Renal pelvis (tissue), 12 donors: ENCODE data around the gene DAP3. TPM values are rescaled to one million over a fixed set of nuclear protein-coding genes. Genes with fewer than 3 reads are reported as not detected.
"Not testable (repeated sequence)": the region's sequence is repeated elsewhere in the genome, so short reads cannot be mapped to it uniquely, and the experiment has no call there.

Experiments
- DNase-seq: peaks from one replicate; pipeline ENCODE4 v3.0.0-alpha.2; 2013
- long read RNA-seq, 16 experiments: transcript quantifications; one replicate each; lab custom pipeline, GENCODE V29; 2026
- polyA plus RNA-seq, 3 donors: library from polyadenylated mRNA; unstranded; fragments of 120-200 nt; gene quantifications; one replicate each; pipeline ENCODE4 v1.2.1, GENCODE V29; 2013; ENCODE audit not compliant: insufficient read length in 3 of 3

Gene DAP3
- polyA plus RNA-seq, result 100 to 1,000 TPM; 109 to 139 (median 119) TPM
- long read RNA-seq, donor 1, transcript DAP3-201 (13 exons, 1,649 nt), result minor isoform, 5 of 52 reads
- long read RNA-seq, donor 1, transcript DAP3-202 (13 exons, 2,089 nt), result minor isoform, 10 of 52 reads
- long read RNA-seq, donor 1, transcript DAP3-216 (2 exons, 679 nt), result major isoform, 19 of 52 reads
- long read RNA-seq, donor 1, partial matches to known transcripts, result 13 of 52 reads
- long read RNA-seq, donor 1, other reads (novel, unspliced or antisense), result 0 of 52 reads
- long read RNA-seq, donor 2, transcript DAP3-202 (13 exons, 2,089 nt), result minor isoform, 26 of 93 reads
- long read RNA-seq, donor 2, transcript DAP3-201 (13 exons, 1,649 nt), result minor isoform, 9 of 93 reads
- long read RNA-seq, donor 2, transcript DAP3-216 (2 exons, 679 nt), result major isoform, 38 of 93 reads
- long read RNA-seq, donor 2, transcript DAP3-209 (4 exons, 729 nt), result minor isoform, 5 of 93 reads
- long read RNA-seq, donor 2, partial matches to known transcripts, result 15 of 93 reads
- long read RNA-seq, donor 2, other reads (novel, unspliced or antisense), result 0 of 93 reads
- long read RNA-seq, donor 3, transcript DAP3-202 (13 exons, 2,089 nt), result minor isoform, 9 of 60 reads
- long read RNA-seq, donor 3, transcript DAP3-216 (2 exons, 679 nt), result major isoform, 24 of 60 reads
- long read RNA-seq, donor 3, partial matches to known transcripts, result 22 of 60 reads
- long read RNA-seq, donor 3, other reads (novel, unspliced or antisense), result 0 of 60 reads
- long read RNA-seq, donor 4, transcript DAP3-216 (2 exons, 679 nt), result major isoform, 40 of 183 reads
- long read RNA-seq, donor 4, transcript DAP3-201 (13 exons, 1,649 nt), result minor isoform, 10 of 183 reads
- long read RNA-seq, donor 4, transcript DAP3-202 (13 exons, 2,089 nt), result minor isoform, 17 of 183 reads
- long read RNA-seq, donor 4, partial matches to known transcripts, result 107 of 183 reads
- long read RNA-seq, donor 4, other reads (novel, unspliced or antisense), result 0 of 183 reads
- long read RNA-seq, donor 5, transcript DAP3-216 (2 exons, 679 nt), result minor isoform, 8 of 21 reads
- long read RNA-seq, donor 5, transcript DAP3-202 (13 exons, 2,089 nt), result major isoform, 11 of 21 reads
- long read RNA-seq, donor 5, partial matches to known transcripts, result 0 of 21 reads
- long read RNA-seq, donor 5, other reads (novel, unspliced or antisense), result 0 of 21 reads
- long read RNA-seq, donor 6, transcript DAP3-216 (2 exons, 679 nt), result major isoform, 23 of 44 reads
- long read RNA-seq, donor 6, transcript DAP3-202 (13 exons, 2,089 nt), result minor isoform, 11 of 44 reads
- long read RNA-seq, donor 6, partial matches to known transcripts, result 0 of 44 reads
- long read RNA-seq, donor 6, other reads (novel, unspliced or antisense), result 0 of 44 reads
- long read RNA-seq, donor 7, transcript DAP3-216 (2 exons, 679 nt), result minor isoform, 7 of 43 reads
- long read RNA-seq, donor 7, transcript DAP3-202 (13 exons, 2,089 nt), result major isoform, 10 of 43 reads
- long read RNA-seq, donor 7, partial matches to known transcripts, result 20 of 43 reads
- long read RNA-seq, donor 7, other reads (novel, unspliced or antisense), result 0 of 43 reads
- long read RNA-seq, donor 8, transcript DAP3-202 (13 exons, 2,089 nt), result major isoform, 8 of 37 reads
- long read RNA-seq, donor 8, transcript DAP3-216 (2 exons, 679 nt), result minor isoform, 6 of 37 reads
- long read RNA-seq, donor 8, partial matches to known transcripts, result 21 of 37 reads
- long read RNA-seq, donor 8, other reads (novel, unspliced or antisense), result 0 of 37 reads
- long read RNA-seq, donor 9, transcript DAP3-202 (13 exons, 2,089 nt), result minor isoform, 21 of 122 reads
- long read RNA-seq, donor 9, transcript DAP3-201 (13 exons, 1,649 nt), result minor isoform, 8 of 122 reads
- long read RNA-seq, donor 9, transcript DAP3-216 (2 exons, 679 nt), result major isoform, 32 of 122 reads
- long read RNA-seq, donor 9, partial matches to known transcripts, result 44 of 122 reads
- long read RNA-seq, donor 9, other reads (novel, unspliced or antisense), result 8 of 122 reads
- long read RNA-seq, donor 10, transcript DAP3-216 (2 exons, 679 nt), result major isoform, 24 of 41 reads
- long read RNA-seq, donor 10, transcript DAP3-202 (13 exons, 2,089 nt), result minor isoform, 13 of 41 reads
- long read RNA-seq, donor 10, partial matches to known transcripts, result 0 of 41 reads
- long read RNA-seq, donor 10, other reads (novel, unspliced or antisense), result 0 of 41 reads
- long read RNA-seq, donor 11, transcript DAP3-201 (13 exons, 1,649 nt), result minor isoform, 5 of 87 reads
- long read RNA-seq, donor 11, transcript DAP3-216 (2 exons, 679 nt), result minor isoform, 9 of 87 reads
- long read RNA-seq, donor 11, transcript DAP3-202 (13 exons, 2,089 nt), result major isoform, 12 of 87 reads
- long read RNA-seq, donor 11, partial matches to known transcripts, result 57 of 87 reads
- long read RNA-seq, donor 11, other reads (novel, unspliced or antisense), result 0 of 87 reads
- long read RNA-seq, donor 12, transcript DAP3-202 (13 exons, 2,089 nt), result minor isoform, 16 of 107 reads
- long read RNA-seq, donor 12, transcript DAP3-201 (13 exons, 1,649 nt), result minor isoform, 10 of 107 reads
- long read RNA-seq, donor 12, transcript DAP3-216 (2 exons, 679 nt), result major isoform, 33 of 107 reads
- long read RNA-seq, donor 12, partial matches to known transcripts, result 43 of 107 reads
- long read RNA-seq, donor 12, other reads (novel, unspliced or antisense), result 0 of 107 reads
- long read RNA-seq, donor 13, transcript DAP3-202 (13 exons, 2,089 nt), result major isoform, 10 of 60 reads
- long read RNA-seq, donor 13, transcript DAP3-216 (2 exons, 679 nt), result minor isoform, 6 of 60 reads
- long read RNA-seq, donor 13, partial matches to known transcripts, result 32 of 60 reads
- long read RNA-seq, donor 13, other reads (novel, unspliced or antisense), result 5 of 60 reads
- long read RNA-seq, donor 14, result 0 reads
- long read RNA-seq, donor 15, transcript DAP3-201 (13 exons, 1,649 nt), result minor isoform, 7 of 121 reads
- long read RNA-seq, donor 15, transcript DAP3-216 (2 exons, 679 nt), result major isoform, 36 of 121 reads
- long read RNA-seq, donor 15, transcript DAP3-202 (13 exons, 2,089 nt), result minor isoform, 20 of 121 reads
- long read RNA-seq, donor 15, partial matches to known transcripts, result 54 of 121 reads
- long read RNA-seq, donor 15, other reads (novel, unspliced or antisense), result 0 of 121 reads
- long read RNA-seq, donor 16, transcript DAP3-201 (13 exons, 1,649 nt), result minor isoform, 13 of 93 reads
- long read RNA-seq, donor 16, transcript DAP3-216 (2 exons, 679 nt), result major isoform, 35 of 93 reads
- long read RNA-seq, donor 16, transcript DAP3-202 (13 exons, 2,089 nt), result minor isoform, 17 of 93 reads
- long read RNA-seq, donor 16, partial matches to known transcripts, result 28 of 93 reads
- long read RNA-seq, donor 16, other reads (novel, unspliced or antisense), result 0 of 93 reads

DNA sequence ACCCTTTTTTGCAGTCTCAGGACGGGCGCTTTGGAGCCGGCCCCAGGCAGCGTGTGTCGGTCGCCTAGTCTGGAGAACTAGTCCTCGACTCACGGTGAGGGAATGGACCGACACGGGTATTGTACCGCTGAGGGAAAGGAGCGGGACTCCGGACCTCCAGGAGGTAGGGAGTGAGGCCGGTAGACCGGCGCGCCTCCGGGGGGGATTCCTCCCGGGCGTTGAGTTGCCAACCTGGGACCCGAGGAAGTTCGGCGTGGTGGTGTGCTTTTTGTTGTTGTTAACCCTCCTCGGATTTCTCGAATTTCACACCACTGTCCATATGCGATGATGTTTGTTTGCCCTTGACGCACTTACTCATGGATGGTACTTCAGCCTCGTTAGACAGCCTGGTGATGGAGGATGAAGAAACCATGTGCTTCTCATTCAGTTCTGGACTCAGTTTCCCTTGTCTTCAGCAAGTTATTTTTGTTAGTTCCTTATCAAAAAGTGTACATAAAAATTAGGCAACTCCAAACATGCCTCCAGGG lies at the start of gene DAP3:
TSS of gene DAP3 (plus strand) at position 11 of the 527 bp plus-strand sequence. CDS start 20,689 bp downstream, outside the sequence.
- DNase-seq, result not testable (repeated sequence)

DNA sequence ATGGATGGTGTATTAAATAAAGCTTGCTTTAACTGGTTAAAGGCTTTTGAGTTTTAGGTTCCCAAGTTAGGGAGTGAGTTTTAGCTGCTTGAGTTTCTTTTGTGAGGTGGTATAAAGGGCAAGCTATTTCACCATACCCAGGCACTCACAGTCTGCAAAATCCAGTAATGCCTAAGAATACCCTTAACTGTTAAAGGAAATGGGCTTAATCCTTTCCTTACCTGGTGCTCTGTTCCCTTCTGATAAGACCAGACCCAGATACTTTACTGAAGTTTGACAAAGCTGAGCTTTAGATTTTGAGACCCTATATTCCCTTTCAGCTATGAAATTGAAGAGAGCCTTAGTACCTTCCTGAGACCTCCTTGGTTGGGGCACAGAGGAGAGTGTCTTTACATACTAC lies 48.5 kb upstream of the DAP3 start:
- DNase-seq, result no peak

DNA sequence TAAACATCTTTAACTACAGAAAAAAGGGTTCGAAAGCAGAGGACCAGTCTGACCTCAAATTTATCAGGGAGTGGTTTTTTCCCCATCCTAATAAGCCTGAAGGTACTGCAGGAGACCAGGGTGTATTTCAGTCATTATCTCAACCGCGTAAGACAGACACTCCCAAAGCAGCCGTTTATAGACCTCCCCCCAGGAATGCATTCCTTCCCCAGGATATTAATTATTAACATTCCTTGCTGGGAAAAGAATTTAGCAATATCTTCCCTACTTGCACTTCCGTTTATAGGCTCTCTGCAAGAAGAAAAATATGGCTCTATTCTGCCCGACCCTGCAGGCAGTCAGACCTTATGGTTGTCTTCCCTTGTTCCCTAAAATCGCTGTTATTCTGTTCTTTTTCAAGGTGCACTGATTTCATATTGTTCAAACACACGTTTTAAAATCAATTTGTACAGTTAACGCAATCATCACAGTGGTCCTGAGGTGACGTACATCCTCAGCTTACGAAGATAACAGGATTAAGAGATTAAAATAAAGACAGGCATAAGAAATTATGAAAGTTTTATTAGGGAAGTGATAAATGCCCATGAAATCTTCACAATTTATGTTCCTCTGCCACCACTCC lies 46.2 kb upstream of the DAP3 start:
- DNase-seq, result not testable (repeated sequence)

DNA sequence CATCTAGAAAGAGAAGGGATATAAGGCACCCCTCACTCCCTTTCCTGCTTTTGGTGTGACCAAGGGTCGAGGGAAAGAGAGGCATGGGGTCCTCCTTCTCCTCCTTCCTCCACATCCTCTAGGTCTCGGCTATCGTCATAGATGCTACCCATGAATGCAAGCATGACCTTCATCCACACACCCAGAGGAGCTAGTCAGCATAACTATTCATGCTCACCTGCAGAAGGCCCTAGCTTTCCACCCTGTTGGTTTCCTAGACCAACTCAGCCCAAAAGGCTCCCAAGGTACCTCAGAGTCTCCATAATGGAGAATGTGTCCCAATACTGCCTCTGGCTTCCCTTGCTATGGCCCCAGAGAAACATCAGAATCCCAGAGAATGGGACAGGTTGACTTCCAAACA lies 45.7 kb upstream of the DAP3 start:
- no peak for DNase-seq

DNA sequence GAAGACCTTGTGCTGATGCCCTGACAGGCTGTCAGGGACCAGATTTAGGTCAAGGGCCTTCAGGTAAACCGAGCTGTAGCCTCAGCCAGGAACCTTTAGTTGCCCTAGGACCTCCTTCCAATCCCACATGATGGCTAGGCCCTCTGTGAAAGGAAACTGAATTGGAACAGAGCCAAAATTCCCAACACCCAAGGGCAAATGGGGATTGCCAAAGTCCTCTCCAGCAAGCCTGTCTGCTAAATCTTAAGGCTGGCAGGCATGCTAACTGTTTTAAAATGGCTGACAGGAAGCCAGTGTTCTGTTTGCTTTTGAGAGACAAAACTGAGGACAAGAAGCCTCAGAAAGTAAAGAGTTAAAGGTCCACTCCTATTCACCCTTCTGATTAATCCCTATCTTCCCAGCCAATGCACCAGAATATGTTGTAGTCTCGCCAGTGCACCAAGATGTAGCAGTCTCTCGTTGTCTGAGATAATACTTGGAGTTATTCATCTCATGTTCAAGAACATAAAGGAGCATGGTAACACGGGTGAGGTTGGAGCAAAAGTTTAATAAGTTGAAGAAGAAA lies 43.8 kb upstream of the DAP3 start:
- no peak for DNase-seq

DNA sequence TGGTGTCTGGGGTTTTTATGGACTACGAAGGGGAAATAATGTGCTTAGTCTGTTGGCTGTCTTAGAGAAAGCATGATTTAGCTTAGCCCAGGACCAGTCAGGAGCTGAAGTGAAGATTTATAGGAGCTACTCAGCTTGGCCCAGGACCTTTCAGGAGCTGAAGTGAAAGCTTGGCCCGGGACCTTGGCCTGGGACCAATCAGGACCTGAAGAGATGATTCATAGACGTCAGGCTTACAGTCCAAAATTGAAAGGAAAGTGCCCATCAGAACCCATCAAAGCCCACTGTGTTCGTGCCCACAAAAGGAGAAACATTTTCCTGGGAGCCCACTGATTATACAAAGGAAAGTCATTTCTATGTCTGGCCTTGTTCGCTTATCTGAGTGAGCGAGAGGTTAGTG lies 43.2 kb upstream of the DAP3 start:
- DNase-seq, result no peak

DNA sequence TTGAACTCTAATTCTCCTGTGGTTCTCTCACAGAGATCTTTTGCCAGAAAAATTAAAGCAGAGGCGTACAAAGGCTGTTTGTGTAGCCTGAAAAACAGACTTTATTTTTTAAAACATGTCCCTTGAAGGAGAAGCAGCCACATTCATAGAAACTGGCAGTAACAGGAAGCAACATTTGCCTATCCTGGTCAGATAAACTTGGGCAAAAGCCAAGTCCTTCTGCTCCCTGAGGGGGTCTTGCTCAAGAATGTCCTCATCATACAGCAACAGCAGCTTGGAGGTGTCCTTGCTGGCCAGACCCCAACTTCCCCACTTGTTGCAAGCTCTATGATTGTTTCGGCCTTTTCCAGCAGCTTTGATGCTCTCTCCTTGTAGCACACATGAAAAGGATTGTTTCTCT lies 42.6 kb upstream of the DAP3 start:
- DNase-seq, result no peak

DNA sequence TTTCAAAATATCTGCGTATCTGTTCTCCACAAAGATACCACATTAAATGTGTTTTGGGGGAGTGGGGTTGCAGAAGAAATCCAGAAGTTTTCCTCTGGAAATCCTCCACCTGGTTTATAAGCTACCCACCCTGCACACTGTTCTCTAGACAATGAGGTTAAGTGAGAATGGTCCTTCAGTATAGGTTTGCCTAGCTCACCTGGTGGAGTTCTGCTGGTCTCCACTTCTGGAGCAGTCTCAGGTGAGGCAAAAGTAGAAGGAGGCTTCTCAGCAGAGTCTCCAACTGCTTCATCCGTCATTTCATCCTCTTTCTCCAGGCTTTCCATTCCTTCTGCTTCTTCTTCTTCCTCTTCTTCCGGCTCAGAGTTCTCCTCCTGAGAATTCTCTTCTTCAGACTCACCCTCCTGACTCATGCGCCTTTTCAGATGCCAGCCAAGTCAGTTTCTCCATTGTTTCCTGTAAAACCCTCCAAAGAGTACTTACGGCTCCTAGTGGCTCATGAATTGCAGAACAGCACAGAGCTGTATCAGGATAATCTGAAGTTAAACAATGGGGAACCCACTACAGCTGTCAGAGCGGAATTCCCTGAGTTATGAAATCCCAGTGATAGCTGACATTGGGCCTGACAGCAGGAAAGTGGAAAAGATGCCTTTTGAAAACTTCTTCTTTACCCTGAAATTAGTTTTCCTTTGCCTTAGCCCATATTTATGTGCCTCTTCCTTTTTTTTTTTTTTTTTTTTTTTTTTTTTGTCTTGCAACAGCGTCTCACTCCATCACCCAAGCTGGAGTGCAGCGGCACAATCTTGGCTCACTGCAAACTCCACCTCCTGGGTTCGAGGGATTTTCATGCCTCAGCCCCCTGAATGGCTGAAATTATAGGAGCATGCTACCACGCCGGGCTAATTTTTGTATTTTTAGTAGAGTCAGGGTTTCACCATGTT lies 40.4 kb upstream of the DAP3 start:
- DNase-seq, result no peak

DNA sequence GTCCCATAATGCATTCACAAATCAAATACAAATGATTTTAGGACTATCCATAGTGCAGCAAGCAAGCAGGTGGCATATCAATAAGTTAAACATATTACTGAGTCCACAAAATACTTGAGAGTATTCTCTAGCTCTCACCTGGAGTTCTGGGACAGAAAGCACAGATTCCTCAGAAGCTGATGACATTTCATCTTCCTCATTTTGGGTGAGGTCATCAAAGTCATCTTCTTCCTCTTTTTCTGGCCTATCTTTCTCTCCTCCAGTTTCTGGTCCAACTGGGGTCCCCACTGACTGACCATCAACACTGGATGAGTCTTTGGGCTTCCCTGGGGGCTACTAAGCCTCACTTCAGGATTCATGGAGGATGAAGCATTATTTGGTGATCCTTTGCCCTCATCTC lies 39.2 kb upstream of the DAP3 start:
- DNase-seq, result no peak

DNA sequence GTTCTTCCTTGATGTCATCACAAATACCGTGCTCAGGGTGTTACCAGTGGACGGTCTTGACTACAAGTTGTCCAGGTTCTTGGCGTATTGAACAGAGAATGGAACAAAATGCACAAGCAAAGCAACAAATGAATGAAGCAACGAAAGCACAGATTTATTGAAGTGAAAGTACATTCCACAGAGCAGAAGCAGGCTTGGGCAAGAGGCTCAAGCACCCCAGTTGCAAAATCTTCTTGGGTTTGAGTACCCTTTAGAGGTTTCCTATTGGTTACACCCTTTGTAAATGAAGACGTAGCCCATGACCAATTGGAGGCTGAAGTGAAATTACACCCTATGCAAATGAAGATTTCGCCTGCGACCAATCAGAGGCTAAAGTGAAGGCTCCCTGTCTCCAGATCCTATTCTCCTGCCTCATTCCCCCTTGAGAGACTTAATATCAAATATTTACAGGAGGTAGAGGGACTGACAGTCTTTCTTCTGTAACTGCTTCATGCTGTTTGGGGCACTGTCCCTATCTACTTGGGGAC lies 38.6 kb upstream of the DAP3 start:
- no peak for DNase-seq

DNA sequence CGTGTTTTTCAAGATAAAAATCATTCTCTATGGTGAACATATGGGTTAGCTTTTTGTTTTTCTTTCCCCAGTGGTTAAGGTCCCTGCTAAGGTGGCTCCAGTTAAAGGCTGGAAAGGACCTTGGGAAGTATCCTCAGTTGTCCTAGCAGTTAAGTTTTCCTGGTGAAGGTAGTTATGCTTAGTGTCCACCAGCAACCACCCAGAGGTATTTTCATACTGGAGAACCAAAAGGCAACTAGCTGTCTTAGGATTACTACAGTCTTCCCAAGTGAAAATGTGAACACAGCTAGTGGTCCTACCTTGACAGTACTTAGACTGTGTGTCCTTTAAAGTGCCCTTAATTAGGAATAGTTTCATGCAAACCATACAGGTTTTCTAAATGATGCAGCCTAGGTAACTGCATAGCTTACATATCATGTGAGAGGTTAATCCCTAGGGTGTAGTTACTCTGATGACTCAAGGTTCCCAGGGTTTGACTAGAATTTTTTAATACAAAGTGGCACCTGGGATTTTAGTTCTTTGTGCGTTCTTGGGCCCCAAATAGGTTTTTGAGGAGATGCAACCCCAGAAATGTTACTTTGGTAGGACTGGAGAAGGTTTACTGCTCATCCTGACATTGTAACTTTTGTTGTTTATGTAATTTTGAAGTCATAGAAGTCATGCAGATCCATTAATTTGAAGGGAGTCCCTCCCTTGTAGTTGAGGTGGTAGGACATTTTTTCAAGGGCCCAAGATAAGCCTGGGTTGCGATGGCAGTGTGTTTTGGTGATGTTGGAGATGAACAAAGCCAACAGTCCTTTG lies 36.8 kb upstream of the DAP3 start:
- DNase-seq, result no peak

DNA sequence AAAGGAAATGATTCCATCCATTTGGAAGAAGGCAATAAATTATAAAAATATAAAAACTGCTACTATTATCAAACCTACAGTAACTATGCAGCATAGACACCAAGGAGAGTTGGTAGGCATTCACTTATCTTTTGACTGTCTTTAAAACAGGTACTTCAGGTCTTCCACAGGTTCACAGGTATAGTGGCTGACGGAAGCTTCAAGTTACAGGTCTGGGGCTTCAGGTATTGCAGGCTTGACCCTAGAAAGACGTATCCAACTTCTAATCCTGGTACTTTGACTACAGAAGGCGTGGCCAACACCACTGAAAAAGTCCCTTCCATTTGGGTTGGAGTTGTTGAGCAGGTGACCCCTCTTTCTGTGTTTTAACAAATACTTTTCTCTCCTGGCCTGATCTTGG lies 35.9 kb upstream of the DAP3 start:
- DNase-seq, result no peak

DNA sequence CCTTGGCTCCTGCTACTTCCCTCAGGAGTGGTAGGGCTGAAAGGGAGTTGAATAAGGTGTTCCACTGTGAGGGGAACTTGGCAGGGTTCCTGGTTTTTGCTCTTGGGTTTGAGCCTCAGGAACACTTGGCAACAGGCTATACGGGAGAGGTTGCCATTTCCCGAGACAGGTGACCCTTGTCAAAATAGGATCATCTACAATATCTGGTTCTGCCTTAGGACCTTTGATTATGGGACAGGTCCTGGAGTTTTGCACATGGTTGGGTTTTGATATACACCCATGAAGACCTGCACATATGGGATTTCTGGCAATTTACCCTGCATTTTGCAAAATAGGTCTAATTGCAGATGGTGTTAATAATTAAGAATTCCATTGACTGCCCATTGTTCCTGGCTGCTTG lies 31.4 kb upstream of the DAP3 start:
- no peak for DNase-seq

DNA sequence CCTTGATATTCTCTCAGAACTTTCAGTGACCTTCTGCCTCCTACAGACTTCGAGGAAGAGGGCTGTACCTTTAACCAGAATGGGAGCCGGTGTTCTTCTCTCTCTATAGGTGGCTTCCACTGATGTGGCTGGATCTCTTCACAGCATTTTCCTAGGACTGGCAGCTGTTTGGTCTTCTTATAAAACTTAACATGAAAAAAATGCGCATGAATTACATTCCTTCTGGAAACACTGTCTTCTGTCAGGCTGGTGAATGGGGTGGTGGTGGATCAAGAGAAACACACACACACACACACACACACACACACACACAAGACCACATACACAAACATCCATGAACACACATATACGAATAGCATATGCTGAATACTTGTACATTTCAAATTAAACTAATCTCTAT lies 27.7 kb upstream of the DAP3 start:
- not testable (repeated sequence) for DNase-seq
